ENCODE data around the gene LOXL1.

Gene LOXL1

DNA sequence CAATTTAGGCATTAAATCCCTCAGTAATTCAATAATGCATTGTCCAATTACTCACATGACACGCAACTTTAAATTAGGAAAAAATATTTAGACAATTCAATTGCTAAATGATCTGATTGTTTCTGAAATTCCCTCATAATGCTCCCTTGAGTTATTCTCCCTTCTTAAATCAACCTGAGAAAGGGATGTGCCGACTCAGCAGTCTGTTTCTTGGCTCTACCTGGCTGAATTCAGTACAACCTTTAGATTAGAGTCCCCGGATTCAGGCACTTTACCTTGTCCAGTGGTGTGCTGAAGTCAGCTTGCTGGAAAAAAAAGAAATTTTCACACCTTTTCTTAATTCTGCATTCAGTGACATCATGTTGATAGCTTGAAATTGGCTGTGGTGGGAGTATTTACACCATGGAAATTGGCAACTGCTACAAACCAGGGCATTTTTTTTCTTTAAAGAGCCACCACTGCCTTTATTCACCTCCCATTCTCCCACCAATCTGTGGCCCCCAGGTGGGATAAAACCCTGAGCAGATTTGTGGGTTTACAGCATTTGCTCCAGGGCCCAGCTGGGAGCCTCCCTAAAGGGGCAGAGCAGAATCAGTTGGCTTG, 20.9 kb upstream of the LOXL1 start:
- DNase-seq = no peak
- no peak overlapping the region for H2BK12ac ChIP-seq (ENCODE audit: low read length in 2 of 2)
- H2BK5ac ChIP-seq (ENCODE audit: low read depth, low read length, poor library complexity, severe bottlenecking) = no peak overlapping the region
- peaks cover 2 to 10% of the 10 kb centered on the region in 2 experiments for H3K36me3 ChIP-seq (ENCODE audit: control insufficient read depth in 1 of 2, insufficient read depth in 2 of 2, low read depth in 1 of 2, low read length in 2 of 2)
- no peak overlapping the region for H2AFZ ChIP-seq (ENCODE audit: low read depth, low read length)
- H4K91ac ChIP-seq (ENCODE audit: low read length) = no peak overlapping the region
- no peaks in the 10 kb centered on the region for H3K9me3 ChIP-seq (ENCODE audit: control insufficient read depth, low read length)
- H3K27ac ChIP-seq (ENCODE audit: low read length, poor library complexity, severe bottlenecking) = no peak overlapping the region
- H4K8ac ChIP-seq (ENCODE audit: low read length) = no peak overlapping the region
- no peak overlapping the region for H2AK5ac ChIP-seq (ENCODE audit: low read length, severe bottlenecking)
- H3K27me3 ChIP-seq (ENCODE audit: control insufficient read depth in 1 of 2, insufficient read depth in 1 of 2, low read length in 2 of 2) = no peaks in the 10 kb centered on the region
- no peak overlapping the region for H3K18ac ChIP-seq (ENCODE audit: low read depth in 1 of 2, low read length in 2 of 2)
- H3K4me3 ChIP-seq (ENCODE audit: insufficient read depth in 1 of 2, low read depth in 1 of 2, low read length in 2 of 2) = no peak overlapping the region
- no peak overlapping the region for H3K14ac ChIP-seq (ENCODE audit: low read length in 2 of 2)
- no peak overlapping the region for H3K9ac ChIP-seq (ENCODE audit: low read length)
- H3K79me1 ChIP-seq (replicated peaks; ENCODE audit: low read length, poor library complexity, severe bottlenecking) = no peaks in the 10 kb centered on the region
- H2BK120ac ChIP-seq (ENCODE audit: low read depth, low read length) = no peak overlapping the region
- peaks cover 4% of the 10 kb centered on the region for H3K4me1 ChIP-seq (ENCODE audit: control insufficient read depth, insufficient read depth, low read depth, low read length)
- no peak overlapping the region for H3K4ac ChIP-seq (ENCODE audit: low read depth in 1 of 2, low read length in 2 of 2)
- H2BK15ac ChIP-seq (ENCODE audit: low read depth, poor library complexity, severe bottlenecking) = no peak overlapping the region
- H3K4me2 ChIP-seq (ENCODE audit: low read length, poor library complexity, severe bottlenecking) = no peak overlapping the region
- no peak overlapping the region for H3K23ac ChIP-seq (ENCODE audit: low read length in 2 of 2)
- WGBS = 98% methylated on average over 3 of the region's 3 CpGs

GRCh38 chr15:73906346-73907034, 19.8 kb upstream of the LOXL1 start:
- Histone ChIP-seq H3K9ac (ENCODE audit: low read length) (no peak overlapping the region), H3K27me3 (ENCODE audit: control insufficient read depth in 1 of 2, insufficient read depth in 1 of 2, low read length in 2 of 2) (no peaks in the 10 kb centered on the region), H3K4me3 (ENCODE audit: insufficient read depth in 1 of 2, low read depth in 1 of 2, low read length in 2 of 2) (no peak overlapping the region), H3K14ac (ENCODE audit: low read length in 2 of 2) (no peak overlapping the region), H3K4me2 (ENCODE audit: low read length, poor library complexity, severe bottlenecking) (no peak overlapping the region), H2BK5ac (ENCODE audit: low read depth, low read length, poor library complexity, severe bottlenecking) (no peak overlapping the region), H2AFZ (ENCODE audit: low read depth, low read length) (no peak overlapping the region), H2BK15ac (ENCODE audit: low read depth, poor library complexity, severe bottlenecking) (no peak overlapping the region), H4K91ac (ENCODE audit: low read length) (no peak overlapping the region), H3K79me1 (replicated peaks; ENCODE audit: low read length, poor library complexity, severe bottlenecking) (no peaks in the 10 kb centered on the region), H3K18ac (ENCODE audit: low read depth in 1 of 2, low read length in 2 of 2) (no peak overlapping the region), H2BK12ac (ENCODE audit: low read length in 2 of 2) (no peak overlapping the region), H4K8ac (ENCODE audit: low read length) (no peak overlapping the region), H2AK5ac (ENCODE audit: low read length, severe bottlenecking) (no peak overlapping the region), H3K4ac (ENCODE audit: low read depth in 1 of 2, low read length in 2 of 2) (no peak overlapping the region), H3K36me3 (ENCODE audit: control insufficient read depth in 1 of 2, insufficient read depth in 2 of 2, low read depth in 1 of 2, low read length in 2 of 2) (peaks cover 7 to 18% of the 10 kb centered on the region in 2 experiments), H3K27ac (ENCODE audit: low read length, poor library complexity, severe bottlenecking) (no peak overlapping the region), H3K4me1 (ENCODE audit: control insufficient read depth, insufficient read depth, low read depth, low read length) (peaks cover 2% of the 10 kb centered on the region), H3K9me3 (ENCODE audit: control insufficient read depth, low read length) (no peaks in the 10 kb centered on the region), H2BK120ac (ENCODE audit: low read depth, low read length) (no peak overlapping the region), H3K23ac (ENCODE audit: low read length in 2 of 2) (no peak overlapping the region)
- whole genome bisulfite sequencing = 69% methylated on average over 3 of the region's 4 CpGs
- DNase-seq = peak; percentile 57

DNA sequence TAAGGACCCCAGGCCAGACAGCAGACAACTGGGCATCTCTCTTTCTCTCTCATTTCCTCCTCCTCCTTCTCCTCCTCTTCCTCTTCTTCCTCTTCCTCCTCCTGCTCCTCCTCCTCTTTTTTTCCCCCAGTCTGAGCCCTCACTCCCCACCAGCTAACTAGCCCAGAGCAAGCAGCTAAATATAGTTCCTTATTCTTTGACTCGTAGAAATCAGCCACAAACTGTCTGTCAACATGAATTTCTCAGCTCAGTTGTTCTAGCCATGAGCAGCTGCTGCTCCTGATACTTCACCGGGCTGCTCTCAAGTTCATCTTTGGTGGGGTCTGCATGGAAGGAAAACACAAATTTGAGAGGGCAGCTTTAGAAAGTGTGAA, 19.2 kb upstream of the LOXL1 start:
- Histone ChIP-seq H2BK15ac (ENCODE audit: low read depth, poor library complexity, severe bottlenecking) (no peak overlapping the region), H2BK120ac (ENCODE audit: low read depth, low read length) (no peak overlapping the region), H3K9me3 (ENCODE audit: control insufficient read depth, low read length) (no peaks in the 10 kb centered on the region), H3K27ac (ENCODE audit: low read length, poor library complexity, severe bottlenecking) (no peak overlapping the region), H3K9ac (ENCODE audit: low read length) (no peak overlapping the region), H3K79me1 (replicated peaks; ENCODE audit: low read length, poor library complexity, severe bottlenecking) (no peaks in the 10 kb centered on the region), H3K18ac (ENCODE audit: low read depth in 1 of 2, low read length in 2 of 2) (no peak overlapping the region), H3K4me2 (ENCODE audit: low read length, poor library complexity, severe bottlenecking) (no peak overlapping the region), H3K23ac (ENCODE audit: low read length in 2 of 2) (no peak overlapping the region), H3K27me3 (ENCODE audit: control insufficient read depth in 1 of 2, insufficient read depth in 1 of 2, low read length in 2 of 2) (no peaks in the 10 kb centered on the region), H2AK5ac (ENCODE audit: low read length, severe bottlenecking) (no peak overlapping the region), H2AFZ (ENCODE audit: low read depth, low read length) (no peak overlapping the region), H3K4me3 (ENCODE audit: insufficient read depth in 1 of 2, low read depth in 1 of 2, low read length in 2 of 2) (no peak overlapping the region), H3K14ac (ENCODE audit: low read length in 2 of 2) (no peak overlapping the region), H4K8ac (ENCODE audit: low read length) (no peak overlapping the region), H2BK5ac (ENCODE audit: low read depth, low read length, poor library complexity, severe bottlenecking) (no peak overlapping the region), H4K91ac (ENCODE audit: low read length) (no peak overlapping the region), H3K4ac (ENCODE audit: low read depth in 1 of 2, low read length in 2 of 2) (no peak overlapping the region), H3K4me1 (ENCODE audit: control insufficient read depth, insufficient read depth, low read depth, low read length) (peaks cover 2% of the 10 kb centered on the region), H3K36me3 (ENCODE audit: control insufficient read depth in 1 of 2, insufficient read depth in 2 of 2, low read depth in 1 of 2, low read length in 2 of 2) (peaks cover 11 to 21% of the 10 kb centered on the region in 2 experiments), H2BK12ac (ENCODE audit: low read length in 2 of 2) (no peak overlapping the region)
- WGBS = 92% methylated on average over 2 of the region's 2 CpGs
- DNase-seq = no peak

- Histone ChIP-seq H3K27me3 (ENCODE audit: control insufficient read depth in 1 of 2, insufficient read depth in 1 of 2, low read length in 2 of 2) (no peaks in the 10 kb centered on the region), H2AK5ac (ENCODE audit: low read length, severe bottlenecking) (no peak overlapping the region), H2AFZ (ENCODE audit: low read depth, low read length) (no peak overlapping the region), H4K8ac (ENCODE audit: low read length) (no peak overlapping the region), H3K9ac (ENCODE audit: low read length) (no peak overlapping the region), H2BK15ac (ENCODE audit: low read depth, poor library complexity, severe bottlenecking) (no peak overlapping the region), H2BK120ac (ENCODE audit: low read depth, low read length) (no peak overlapping the region), H3K4me3 (ENCODE audit: insufficient read depth in 1 of 2, low read depth in 1 of 2, low read length in 2 of 2) (no peak overlapping the region), H2BK12ac (ENCODE audit: low read length in 2 of 2) (no peak overlapping the region), H3K23ac (ENCODE audit: low read length in 2 of 2) (no peak overlapping the region), H3K14ac (ENCODE audit: low read length in 2 of 2) (no peak overlapping the region), H4K91ac (ENCODE audit: low read length) (no peak overlapping the region), H3K27ac (ENCODE audit: low read length, poor library complexity, severe bottlenecking) (no peak overlapping the region), H3K4me2 (ENCODE audit: low read length, poor library complexity, severe bottlenecking) (no peak overlapping the region), H3K4ac (ENCODE audit: low read depth in 1 of 2, low read length in 2 of 2) (no peak overlapping the region), H2BK5ac (ENCODE audit: low read depth, low read length, poor library complexity, severe bottlenecking) (no peak overlapping the region), H3K36me3 (ENCODE audit: control insufficient read depth in 1 of 2, insufficient read depth in 2 of 2, low read depth in 1 of 2, low read length in 2 of 2) (peaks cover 11 to 21% of the 10 kb centered on the region in 2 experiments), H3K4me1 (ENCODE audit: control insufficient read depth, insufficient read depth, low read depth, low read length) (no peaks in the 10 kb centered on the region), H3K9me3 (ENCODE audit: control insufficient read depth, low read length) (no peaks in the 10 kb centered on the region), H3K18ac (ENCODE audit: low read depth in 1 of 2, low read length in 2 of 2) (no peak overlapping the region), H3K79me1 (replicated peaks; ENCODE audit: low read length, poor library complexity, severe bottlenecking) (no peaks in the 10 kb centered on the region)
- 8% methylated on average over 6 of the region's 7 CpGs for WGBS
- peak; percentile 72 for DNase-seq
Measured at GRCh38 chr15:73908030-73908821, 18.0 kb upstream of the LOXL1 start.

Data from mesenchymal stem cell (in vitro differentiated cells and primary cell).